ENCODE results near the gene SLC35E3. TPM values are rescaled to one million over a fixed set of nuclear protein-coding genes. Genes with fewer than 3 reads are reported as not detected.
A peak's percentile ranks its signal among the peaks of the same experiment; 100 is the strongest.

The SLC35E3 gene
- polyA plus RNA-seq, 2 of the 4 experiments (the other 2 are of a cell fraction) = 5.1 to 22.1 TPM

DNA sequence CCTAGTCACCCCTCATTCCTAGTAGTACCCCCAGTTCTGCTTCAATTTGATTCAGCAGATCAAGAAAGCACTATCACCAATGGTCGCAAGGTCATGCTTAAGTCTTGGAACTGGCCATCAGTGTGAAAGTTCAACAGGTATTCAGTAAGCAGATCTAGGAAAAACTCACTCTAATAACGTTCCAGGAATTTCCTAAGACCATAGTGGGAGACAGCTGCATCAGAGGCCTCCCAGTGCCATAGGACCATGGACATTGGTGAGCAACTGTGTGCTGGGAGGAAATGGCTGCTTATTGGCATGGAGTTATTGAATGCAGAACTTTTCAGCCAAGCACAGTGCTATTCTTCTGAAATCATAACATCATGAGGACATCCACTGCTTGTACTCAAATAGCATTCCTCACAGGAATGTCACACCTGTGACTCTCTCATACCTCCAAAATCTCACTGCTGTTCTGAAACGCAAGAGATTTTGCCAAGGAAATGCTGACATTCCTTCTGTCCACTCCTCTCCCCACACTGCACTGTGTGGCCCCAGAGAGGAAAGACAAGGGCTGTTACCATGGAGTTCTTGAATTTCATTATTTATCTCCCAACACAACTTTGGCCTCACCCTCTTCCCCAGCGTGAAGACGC, 31.1 kb downstream of the SLC35E3 start:
- H3K9me3 ChIP-seq = no peaks in the 10 kb centered on the region
- H3K27ac ChIP-seq = no peak overlapping the region
- ChIA-PET POLR2A (no interaction called here), CTCF (no interaction called here)
- H3K4me3 ChIP-seq = no peak overlapping the region
- TF ChIP-seq BHLHE40 (IDR thresholded peaks at IDR 0.05; ENCODE audit: low read depth, low read length) (no peak), NFE2L2 (conservative IDR thresholded peaks at IDR 0.05; ENCODE audit: low read length) (no peak), NPAS2 (CRISPR knock-in tag; IDR thresholded peaks at IDR 0.05; ENCODE audit: borderline replicate concordance) (no peak), ZFP36 (IDR thresholded peaks at IDR 0.05; ENCODE audit: borderline replicate concordance, partially characterized antibody) (no peak), EHF (CRISPR knock-in tag; IDR thresholded peaks at IDR 0.05) (no peak), RAD21 (conservative IDR thresholded peaks at IDR 0.05 in 1 of 2, IDR thresholded peaks at IDR 0.05 in 1 of 2) (no peak), PHF8 (IDR thresholded peaks at IDR 0.05; ENCODE audit: borderline replicate concordance, low read depth) (no peak), BCL3 (IDR thresholded peaks at IDR 0.05) (no peak), CBX8 (IDR thresholded peaks at IDR 0.05) (no peak)
- no peaks in the 10 kb centered on the region for H3K4me1 ChIP-seq
- DNase-seq (ENCODE audit: low read depth in 1 of 2, low spot score in 1 of 2) (no peak), ATAC-seq (peak; percentile 34; a peak in 3 of 6 replicates), FAIRE-seq (no peak)
- no peak overlapping the region for H3K4me2 ChIP-seq
- WGBS (ENCODE audit: missing lambda C conversion rate) = 66% methylated on average over 5 of the region's 5 CpGs

DNA sequence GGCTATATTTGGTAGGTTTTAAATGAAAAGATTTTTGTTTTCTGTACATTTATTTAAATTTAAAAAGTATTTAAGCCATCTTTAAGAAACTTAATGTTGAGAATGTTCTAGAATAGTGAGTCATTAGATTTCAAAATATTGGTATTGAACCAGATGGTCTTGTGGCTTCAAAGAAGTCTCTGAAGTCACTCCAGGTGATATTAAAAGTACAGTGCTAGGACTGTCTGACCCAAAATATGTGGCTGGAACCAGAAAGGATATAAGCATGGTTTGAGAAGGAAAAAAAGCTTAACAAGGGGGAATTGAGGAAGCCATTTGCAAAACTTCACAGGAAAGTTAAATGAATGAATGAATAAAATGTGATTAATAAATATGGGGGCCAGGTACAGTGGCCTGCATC, 33.3 kb downstream of the SLC35E3 start:
- Histone ChIP-seq H3K4me3 (no peak overlapping the region), H3K4me2 (no peak overlapping the region), H3K27ac (no peak overlapping the region), H3K4me1 (no peaks in the 10 kb centered on the region), H3K9me3 (no peaks in the 10 kb centered on the region)
- POLR2A ChIA-PET = no interaction called here
- ATAC-seq (no peak), DNase-seq (ENCODE audit: low read depth in 1 of 2, low spot score in 1 of 2) (no peak), FAIRE-seq (no peak)
- CTCF ChIA-PET = no interaction called here
- TF ChIP-seq EP300 (IDR thresholded peaks at IDR 0.05) (no peak), HDAC2 (IDR thresholded peaks at IDR 0.05) (no peak), JUNB (IDR thresholded peaks at IDR 0.05) (no peak), POLR2AphosphoS2 (conservative IDR thresholded peaks at IDR 0.05; ENCODE audit: low read length) (no peak), MYC (IDR thresholded peaks at IDR 0.05; ENCODE audit: borderline replicate concordance, low read length) (no peak), MAFK (IDR thresholded peaks at IDR 0.05; ENCODE audit: partially characterized antibody) (no peak)

DNA sequence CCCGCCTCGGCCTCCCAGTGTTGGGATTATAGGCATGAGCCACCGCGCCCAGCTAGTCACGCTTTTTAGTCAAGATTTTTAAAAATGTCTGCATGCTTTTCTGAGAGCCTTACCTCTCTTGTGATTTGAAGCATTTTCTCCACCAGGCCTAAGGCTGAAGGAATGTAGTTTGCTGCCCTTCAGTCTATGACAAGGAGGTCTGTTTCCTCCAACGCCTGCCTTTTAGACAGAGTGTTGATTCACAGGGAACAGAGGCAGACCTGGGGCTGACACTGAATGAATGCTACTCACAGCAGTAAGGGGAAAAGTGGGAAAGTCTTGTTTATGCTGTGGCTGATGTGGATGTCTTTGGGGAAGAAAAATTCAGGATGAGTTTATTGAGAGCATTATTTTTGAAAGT, 34.8 kb downstream of the SLC35E3 start:
- FAIRE-seq = no peak
- ChIA-PET CTCF (interaction anchor here (0.7 to 1.9 kb wide), 2 partner anchors 10 to 557 kb away, joined by 4 to 5 read pairs; no protein-coding TSS in a partner anchor), POLR2A (no interaction called here)
- H3K4me3 ChIP-seq = no peak overlapping the region
- no peak for ATAC-seq
- H3K27ac ChIP-seq = no peak overlapping the region
- TF ChIP-seq KDM5A (IDR thresholded peaks at IDR 0.05) = no peak
- TF ChIP-seq EHMT2 (IDR thresholded peaks at IDR 0.05; ENCODE audit: low read depth) = no peak
- TF ChIP-seq POLR2AphosphoS2 (conservative IDR thresholded peaks at IDR 0.05; ENCODE audit: low read length) = no peak
- no peak for TF ChIP-seq CHD2 (IDR thresholded peaks at IDR 0.05; ENCODE audit: low read length, partially characterized antibody)
- TF ChIP-seq HOXA7 (CRISPR knock-in tag; IDR thresholded peaks at IDR 0.05) = no peak
- TF ChIP-seq ESRRA (IDR thresholded peaks at IDR 0.05; ENCODE audit: borderline replicate concordance, low read length) = no peak
- no peak for TF ChIP-seq CTCF (IDR thresholded peaks at IDR 0.05)
- TF ChIP-seq FOSB (CRISPR knock-in tag; IDR thresholded peaks at IDR 0.05) = no peak
- TF ChIP-seq HES2 (IDR thresholded peaks at IDR 0.05) = no peak
- no peak for TF ChIP-seq CEBPB (IDR thresholded peaks at IDR 0.05)
- TF ChIP-seq RAD21 (conservative IDR thresholded peaks at IDR 0.05 in 1 of 2, IDR thresholded peaks at IDR 0.05 in 1 of 2) = no peak
- TF ChIP-seq, protein P1, sequence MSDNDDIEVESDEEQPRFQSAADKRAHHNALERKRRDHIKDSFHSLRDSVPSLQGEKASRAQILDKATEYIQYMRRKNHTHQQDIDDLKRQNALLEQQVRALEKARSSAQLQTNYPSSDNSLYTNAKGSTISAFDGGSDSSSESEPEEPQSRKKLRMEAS (IDR thresholded peaks at IDR 0.05) = no peak
- TF ChIP-seq ATOH8 (CRISPR knock-in tag; IDR thresholded peaks at IDR 0.05; ENCODE audit: low read depth) = no peak
- TF ChIP-seq MAZ (IDR thresholded peaks at IDR 0.05; ENCODE audit: borderline replicate concordance, low read depth, low read length) = no peak
- DNase-seq (ENCODE audit: low read depth in 1 of 2, low spot score in 1 of 2) = no peak
- peaks cover 6% of the 10 kb centered on the region; the same call in 2 of the 3 replicates for H3K4me1 ChIP-seq
- no peaks in the 10 kb centered on the region for H3K9me3 ChIP-seq
- WGBS (ENCODE audit: missing lambda C conversion rate) = 90% methylated on average over 6 of the region's 6 CpGs
- H3K4me2 ChIP-seq = no peak overlapping the region

Data from A549 (cell line).